HG02938 (cell line): ENCODE results near the gene SEBOX.

Experiments
- ATAC-seq: cut with Tn5 transposase; IDR thresholded peaks from one replicate; pipeline ENCODE4 v1.9.1; 2021; ENCODE audit warnings: mild to moderate bottlenecking, moderate library complexity; ENCODE audit not compliant: unreplicated experiment

SEBOX gene

DNA sequence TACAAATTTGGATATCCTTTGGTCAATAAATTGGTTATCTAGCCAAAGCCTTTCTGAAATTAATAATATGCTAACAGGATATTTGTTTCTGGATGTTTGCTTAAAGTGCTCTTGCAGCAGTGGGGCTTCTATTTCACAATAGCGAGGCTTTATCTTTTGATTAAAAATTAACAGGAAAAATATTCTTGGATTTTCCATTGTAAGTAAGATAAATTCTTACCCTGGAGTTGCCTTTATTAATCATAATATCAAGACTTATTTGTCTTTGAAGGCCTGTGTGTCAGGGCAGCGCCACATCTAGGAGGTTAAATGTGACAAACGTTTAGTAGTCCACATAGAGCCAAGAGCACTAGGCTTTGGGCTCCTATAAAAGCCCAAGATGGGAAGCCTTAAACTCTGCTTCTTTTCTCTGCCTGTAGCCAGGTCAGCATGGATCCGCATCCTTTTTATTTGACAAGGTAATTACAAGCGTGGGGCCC is 40.7 kb downstream of the SEBOX start:
- ATAC-seq = no peak

GRCh38 chr17:28320215-28321061 is 44.6 kb downstream of the SEBOX start:
- no peak for ATAC-seq

- no peak for ATAC-seq
Measured at GRCh38 chr17:28319598-28319935, 45.4 kb downstream of the SEBOX start.

DNA sequence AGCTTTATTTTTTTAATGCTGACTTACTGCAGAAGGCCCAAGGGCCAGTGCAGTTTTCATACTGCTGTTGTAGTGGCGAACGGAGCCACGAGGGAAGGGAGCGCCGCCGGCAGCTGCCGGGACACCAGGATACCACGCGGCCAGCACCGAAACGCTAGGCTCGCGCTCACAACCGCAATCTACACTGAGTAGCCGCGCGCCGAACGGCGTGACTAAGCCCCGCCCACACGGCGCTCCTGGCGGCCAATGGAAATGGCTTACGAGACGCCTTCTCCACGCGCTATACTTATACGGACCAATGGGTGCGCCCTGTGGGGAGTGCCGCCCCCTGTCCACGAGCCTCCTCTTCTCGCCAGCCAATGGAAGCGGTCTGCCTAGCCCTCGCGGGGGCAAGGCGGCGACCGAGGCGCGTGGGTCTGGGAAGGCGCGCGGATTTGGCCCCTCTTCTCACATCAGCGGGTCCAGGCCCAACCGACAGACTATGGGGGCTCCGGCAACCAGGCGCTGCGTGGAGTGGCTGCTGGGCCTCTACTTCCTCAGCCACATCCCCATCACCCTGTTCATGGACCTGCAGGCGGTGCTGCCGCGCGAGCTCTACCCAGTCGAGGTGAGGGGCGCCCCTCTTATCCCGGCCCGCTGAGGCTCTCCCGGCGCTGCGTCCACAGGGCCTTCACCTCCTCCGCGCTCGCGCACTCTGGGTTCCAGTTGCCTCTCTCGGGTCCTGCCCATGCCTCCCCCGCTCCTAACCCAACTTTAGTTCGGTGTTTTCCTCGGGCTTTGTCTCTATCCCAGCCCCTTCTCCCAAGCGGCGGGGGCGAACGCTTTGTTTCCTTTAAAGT is 46.0 kb downstream of the SEBOX start, which contains the start of gene TMEM97:
TMEM97 (plus strand) TSS at position 442 of the 839 bp plus-strand sequence; CDS start at position 482, 40 bp downstream.
- peak; percentile 93 for ATAC-seq

DNA sequence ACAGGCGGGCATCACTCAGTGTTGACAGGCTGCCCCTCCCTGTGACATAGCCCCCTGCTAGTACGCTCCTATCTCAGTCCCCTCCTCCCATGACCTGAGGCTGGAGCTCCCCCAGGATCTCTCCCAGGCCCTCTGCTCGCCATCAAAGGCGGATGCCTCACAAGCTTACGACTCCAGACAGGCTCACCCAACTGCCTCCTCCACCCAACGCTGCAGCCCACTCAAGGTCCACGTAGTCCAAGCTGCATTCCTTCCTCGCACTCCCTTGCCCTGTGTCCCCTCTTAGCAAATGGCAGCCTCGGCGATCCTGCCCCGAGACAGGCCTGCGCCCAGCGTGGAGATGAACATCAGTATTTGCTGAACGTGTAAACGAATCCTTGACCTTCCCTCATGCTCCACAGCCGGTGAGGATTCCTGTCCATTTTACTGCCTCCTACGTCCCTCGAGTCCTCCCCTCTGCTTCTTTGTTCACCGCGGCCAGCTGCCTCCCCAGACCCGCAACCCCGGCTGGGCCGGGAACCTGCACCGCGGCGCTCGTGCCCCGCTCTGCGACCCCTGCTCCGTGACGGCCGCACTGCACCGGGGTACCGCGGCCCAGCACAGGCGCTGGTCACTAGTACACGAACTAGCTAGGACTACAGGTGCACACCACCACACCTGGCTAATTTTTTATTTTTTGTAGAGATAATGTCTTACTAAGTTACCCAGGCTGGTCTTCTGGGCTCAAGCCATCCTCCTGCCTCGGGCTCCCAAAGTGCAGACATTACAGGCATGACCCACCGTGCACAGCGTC is 46.8 kb downstream of the SEBOX start:
- ATAC-seq = no peak

GRCh38 chr17:28317099-28317965 is 47.7 kb downstream of the SEBOX start:
- no peak for ATAC-seq

DNA sequence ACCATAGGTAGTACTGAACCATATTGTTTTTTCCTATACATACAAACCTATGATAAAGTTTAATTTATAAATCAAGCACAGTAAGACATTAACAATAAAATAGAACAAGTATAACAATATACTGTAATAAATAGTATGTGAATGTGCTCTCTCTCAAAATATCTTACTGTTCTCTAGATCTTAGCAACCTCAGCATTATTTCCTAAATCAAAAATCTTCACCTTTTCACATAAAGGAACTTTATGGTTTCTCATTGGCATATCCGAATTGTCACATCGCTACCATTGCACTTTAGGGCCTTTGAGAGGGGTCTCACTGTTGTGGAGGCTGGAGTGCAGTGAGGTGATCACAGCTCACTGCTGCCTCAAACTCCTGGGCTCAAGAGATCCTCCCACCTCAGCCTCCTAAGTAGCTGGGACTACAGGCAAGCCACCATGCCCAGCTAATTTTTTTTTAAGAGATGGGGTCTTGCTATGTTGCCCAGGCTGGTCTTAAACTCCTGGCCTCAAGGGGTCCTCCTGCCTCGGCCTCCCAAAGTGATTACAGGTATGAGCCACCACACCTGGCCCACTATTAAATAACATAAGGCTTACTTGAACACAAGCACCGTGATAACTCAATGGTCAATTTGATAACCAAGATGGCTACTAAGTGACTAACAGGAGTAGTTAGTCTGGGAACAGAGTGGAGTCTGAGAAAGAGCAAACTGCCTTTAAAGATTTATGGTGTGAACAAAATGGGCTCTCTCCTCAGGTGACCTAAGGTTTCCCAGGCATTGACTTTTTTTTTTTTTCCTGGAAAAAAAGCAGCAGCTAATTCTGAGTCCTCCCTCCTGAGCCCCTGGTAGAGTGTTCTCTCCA is 48.9 kb downstream of the SEBOX start:
- no peak for ATAC-seq

GRCh38 chr17:28313841-28314240 is 51.2 kb downstream of the SEBOX start:
- no peak for ATAC-seq
